Activated CD8-positive, alpha-beta memory T cell treated with anti-CD3 and anti-CD28 coated beads for 24 hours (primary cell): ENCODE data around the gene VPS37D.
"Not testable (repeated sequence)": the region's sequence is repeated elsewhere in the genome, so short reads cannot be mapped to it uniquely, and the experiment has no call there.

Experiments used
- DNase-seq: peaks from one replicate; pipeline ENCODE4 v3.0.0-alpha.2; 2020

VPS37D gene

GRCh38 chr7:73646785-73647724 lies 20.6 kb upstream of the VPS37D start:
- no peak for DNase-seq

DNA sequence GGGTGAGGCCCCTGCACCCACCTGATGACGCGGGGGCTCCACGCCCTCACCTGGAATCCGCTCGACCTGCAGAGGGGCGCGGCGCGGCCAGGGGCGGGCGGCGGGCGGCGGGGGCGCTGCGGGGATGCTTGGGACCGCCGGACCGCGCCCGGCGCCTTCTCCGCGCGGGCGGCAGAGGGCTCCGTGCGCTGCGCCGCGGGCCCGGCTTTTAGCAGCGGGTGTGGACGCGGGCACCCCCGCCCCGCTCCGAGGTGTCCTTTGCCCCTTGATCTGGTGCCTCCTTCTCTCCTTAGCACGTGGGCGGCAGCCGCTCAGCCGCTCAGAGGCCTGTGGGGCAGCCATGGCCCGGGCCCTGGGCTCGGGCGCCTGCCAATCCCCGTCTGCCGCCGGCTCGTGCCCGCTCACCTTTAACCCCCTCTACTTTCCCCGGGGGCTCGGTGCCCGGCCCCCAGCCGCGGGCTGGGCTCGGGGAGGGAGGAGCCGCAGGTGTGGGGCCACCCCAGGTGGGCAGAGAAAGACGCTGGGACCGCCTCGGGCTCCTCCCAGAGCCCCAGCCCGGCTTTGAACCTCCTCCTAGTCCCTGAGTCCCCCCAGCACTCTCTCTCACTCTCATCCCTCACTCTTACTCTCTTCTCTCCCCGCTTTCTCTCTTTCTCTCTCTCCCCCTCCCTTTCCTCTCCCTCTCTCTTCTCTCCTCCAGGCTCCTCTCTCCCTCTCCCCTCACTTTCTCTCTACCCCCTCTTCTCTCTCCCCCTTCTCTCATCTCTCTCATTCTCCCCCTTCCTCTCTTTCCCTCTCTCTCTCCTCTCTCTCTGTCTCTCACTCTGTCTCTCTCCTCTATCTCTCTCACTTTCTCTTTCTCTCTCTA lies 19.7 kb upstream of the VPS37D start:
- DNase-seq = peak; percentile 68

DNA sequence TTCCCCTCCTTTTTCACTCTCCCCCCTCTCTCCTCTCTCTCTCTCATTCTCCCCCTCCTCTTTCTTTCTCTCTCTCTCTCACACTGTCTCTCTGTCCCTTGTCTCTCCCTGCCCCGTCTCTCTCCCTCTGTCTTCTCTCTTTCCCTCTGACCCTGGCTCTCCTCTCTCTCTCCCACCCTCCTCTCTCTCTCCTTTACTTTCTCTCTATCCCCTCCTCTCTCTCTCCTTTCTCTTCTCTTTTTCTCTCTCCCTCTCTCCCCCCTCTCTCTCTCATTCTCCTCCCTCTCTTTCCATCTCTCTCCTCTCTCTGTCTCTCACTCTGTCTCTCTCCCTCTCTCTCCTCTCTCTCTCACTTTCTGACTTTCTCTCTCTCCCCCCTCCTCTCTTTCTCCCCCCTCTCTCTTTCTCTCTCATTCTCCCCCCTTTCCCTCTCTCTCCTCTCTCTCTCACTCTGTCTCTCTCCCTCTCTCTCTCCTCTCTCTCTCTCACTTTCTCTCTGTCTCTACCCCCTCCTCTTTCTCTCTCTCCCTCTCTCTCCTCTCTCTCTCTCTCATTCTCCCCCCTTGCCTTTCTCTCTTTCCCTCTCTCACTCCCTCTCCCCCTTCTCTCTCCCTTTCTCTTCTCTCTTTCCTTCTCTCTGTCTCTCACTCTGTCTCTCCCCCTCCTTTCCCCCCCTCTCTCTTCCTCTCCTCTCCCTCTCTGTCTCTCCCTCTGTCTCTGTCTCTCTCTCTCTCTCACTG lies 18.9 kb upstream of the VPS37D start:
- DNase-seq = no peak

DNA sequence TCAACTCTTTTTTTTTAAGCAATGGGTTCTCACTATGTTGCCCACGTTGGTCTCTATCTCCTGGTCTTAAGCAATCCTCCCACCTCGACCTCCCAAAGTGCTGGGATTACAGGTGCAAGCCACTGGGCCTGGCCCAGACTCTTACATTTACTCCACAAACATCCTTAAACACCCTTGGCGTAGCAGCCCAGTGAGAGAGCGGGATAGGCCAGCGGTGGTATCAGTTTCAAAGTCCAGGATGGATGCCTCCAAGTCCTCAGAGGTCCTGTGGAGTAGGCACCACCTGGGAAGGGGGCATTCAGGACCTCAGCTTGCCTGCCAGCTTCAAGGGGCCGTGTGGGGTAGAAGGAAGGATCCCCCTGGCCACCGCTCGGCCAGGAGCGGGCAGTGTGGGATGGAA lies 18.1 kb upstream of the VPS37D start:
- DNase-seq = no peak

- DNase-seq = no peak
These were observed 17.1 kb upstream of the VPS37D start for GRCh38 chr7:73650524-73650923.

GRCh38 chr7:73652541-73652949 lies 15.1 kb upstream of the VPS37D start:
- DNase-seq = no peak

DNA sequence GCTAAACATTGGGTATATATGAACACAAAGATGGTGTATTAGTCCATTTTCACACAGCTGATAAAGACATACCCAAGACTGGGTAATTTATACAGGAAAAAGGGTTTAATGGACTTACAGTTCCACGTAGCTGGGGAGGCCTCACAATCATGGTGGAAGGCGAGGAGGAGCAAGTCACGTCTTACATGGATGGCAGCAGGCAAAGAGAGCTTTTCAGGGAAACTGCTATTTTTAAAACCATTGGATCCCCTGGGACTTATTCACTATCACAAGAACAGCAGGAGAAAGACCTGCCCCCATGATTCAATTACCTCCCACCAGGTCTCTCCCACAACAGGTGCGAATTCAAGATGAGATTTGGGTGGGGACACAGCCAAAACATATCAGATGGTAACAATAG lies 12.3 kb upstream of the VPS37D start:
- DNase-seq = not testable (repeated sequence)

DNA sequence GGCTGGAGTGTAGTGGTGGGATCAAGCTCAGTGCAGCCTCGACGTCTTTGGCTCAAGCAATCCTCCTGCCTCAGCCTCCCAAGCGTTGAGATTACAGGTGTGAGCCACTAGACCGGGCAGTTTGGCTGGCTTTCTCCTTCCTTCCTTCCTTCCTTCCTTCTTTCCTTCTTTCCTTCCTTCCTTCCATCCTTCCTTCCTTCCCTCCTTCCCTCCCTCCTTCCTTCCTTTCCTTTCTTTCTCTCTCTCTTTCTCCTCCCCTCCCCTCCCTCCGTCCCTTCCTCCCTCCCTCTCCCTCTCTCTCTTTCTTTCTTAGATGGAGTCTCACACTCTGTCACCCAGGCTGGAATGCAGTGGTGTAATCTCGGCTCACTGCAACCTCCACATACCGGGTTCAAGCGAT lies 7.6 kb upstream of the VPS37D start:
- no peak for DNase-seq

- DNase-seq = not testable (repeated sequence)
These were observed 7.0 kb upstream of the VPS37D start for GRCh38 chr7:73660594-73660993.

- DNase-seq = no peak
These were observed 4.6 kb upstream of the VPS37D start for GRCh38 chr7:73663033-73663432.

GRCh38 chr7:73668103-73668885 lies 663 bp downstream of the VPS37D start:
- DNase-seq = no peak

DNA sequence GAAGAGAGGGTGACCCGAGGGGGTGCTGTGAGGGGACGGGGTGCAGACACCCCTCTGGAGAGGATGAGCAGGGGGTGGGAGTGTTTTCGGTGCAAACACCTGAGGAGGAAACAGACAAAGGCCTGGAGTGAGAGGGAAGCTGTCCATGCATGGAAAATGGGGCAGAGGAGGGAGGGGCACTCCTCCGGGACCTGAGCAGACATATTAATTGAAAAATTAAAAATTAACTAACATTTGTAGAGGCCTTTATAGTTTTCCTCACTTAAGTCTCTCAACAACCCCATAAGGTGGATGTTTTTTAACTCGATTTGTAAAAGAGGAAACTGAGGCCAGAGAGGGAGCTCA lies 1.2 kb downstream of the VPS37D start:
- no peak for DNase-seq

DNA sequence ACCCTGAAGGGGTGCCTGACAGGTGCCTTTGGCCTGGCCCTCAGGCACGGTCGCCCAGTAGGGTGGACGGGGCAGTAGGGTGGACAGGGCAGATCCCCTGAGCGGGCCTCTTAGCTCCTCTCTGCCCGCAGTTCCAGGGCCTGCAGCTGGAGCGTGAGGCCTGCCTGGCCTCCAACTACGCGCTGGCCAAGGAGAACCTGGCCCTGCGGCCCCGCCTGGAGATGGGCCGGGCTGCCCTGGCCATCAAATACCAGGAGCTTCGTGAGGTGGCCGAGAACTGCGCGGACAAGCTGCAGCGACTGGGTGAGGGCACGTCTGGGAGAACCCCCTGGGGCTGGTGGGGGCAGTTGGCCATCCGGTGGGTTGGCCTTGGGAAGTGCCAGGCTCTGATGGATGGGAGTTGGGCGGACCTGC lies 1.7 kb downstream of the VPS37D start:
- no peak for DNase-seq

GRCh38 chr7:73669858-73670385 lies 2.3 kb downstream of the VPS37D start:
- no peak for DNase-seq

DNA sequence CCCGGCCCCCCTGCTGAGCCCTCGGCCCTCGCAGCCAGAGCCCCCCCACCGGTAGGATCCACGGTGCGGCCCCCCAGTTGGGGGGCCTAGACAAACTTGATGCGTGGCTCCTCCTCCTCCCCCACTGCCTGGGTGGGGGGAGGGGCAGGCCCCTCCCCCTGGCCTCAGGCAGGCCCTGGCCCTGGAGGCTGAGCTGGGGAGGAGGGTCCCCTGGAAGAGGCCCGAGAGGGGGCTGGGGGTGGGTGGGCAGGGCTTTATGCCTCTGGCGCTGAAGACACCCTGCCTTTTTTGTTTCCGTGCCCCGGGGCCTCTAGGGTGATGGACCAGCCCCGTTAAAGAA lies 3.7 kb downstream of the VPS37D start:
- DNase-seq = no peak

DNA sequence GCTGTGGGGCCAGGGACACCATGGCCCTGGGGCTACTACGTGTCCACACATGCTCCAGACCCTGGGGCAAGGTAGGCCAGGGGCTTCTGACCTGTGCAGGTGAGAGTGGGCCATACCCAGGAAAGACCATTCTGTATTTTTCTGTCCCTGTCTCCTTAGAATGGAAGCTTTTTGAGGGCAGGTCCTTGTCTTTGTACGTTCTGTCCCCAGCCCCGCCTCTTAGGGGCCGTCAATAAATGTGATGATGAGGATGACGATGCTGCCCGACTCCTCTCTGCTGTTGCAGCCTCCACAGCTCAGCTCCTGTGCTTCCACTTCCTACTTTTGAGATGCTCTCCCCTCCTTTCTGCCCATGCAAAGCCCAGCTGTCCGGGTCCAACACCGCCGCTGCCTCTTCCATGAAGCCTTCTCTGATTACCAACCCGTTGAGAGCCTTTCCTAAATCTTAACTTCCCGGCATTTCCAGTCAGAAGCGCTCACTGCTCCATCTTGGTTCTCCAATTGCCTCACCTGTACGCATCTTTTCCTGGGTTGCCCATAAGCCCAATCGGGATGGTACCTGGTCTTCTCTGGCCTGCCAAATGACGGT lies 4.3 kb downstream of the VPS37D start:
- DNase-seq = no peak

- no peak for DNase-seq
These were observed 7.0 kb downstream of the VPS37D start for GRCh38 chr7:73674468-73675124.

DNA sequence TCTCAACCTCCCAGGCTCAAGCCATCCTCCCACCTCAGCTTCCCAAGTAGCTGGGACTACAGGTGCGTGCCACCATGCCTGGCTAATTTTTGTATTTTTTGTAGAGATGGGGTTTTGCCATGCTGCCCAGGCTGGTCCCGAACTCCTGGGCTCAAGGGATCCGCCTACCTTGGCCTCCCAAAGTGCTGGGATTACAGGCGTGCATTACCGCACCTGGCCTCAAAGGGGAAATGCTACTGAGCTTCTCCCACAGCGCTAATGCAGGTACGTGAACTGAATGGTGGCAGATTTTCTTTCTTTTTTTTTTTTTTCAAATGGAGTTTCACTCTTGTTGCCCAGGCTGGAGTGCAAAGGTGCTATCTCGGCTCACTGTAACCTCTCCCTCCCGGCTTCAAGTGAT lies 8.4 kb downstream of the VPS37D start:
- not testable (repeated sequence) for DNase-seq

- no peak for DNase-seq
These were observed 11.2 kb downstream of the VPS37D start for GRCh38 chr7:73678862-73679261.

- no peak for DNase-seq
These were observed 12.1 kb downstream of the VPS37D start for GRCh38 chr7:73679709-73680108.

DNA sequence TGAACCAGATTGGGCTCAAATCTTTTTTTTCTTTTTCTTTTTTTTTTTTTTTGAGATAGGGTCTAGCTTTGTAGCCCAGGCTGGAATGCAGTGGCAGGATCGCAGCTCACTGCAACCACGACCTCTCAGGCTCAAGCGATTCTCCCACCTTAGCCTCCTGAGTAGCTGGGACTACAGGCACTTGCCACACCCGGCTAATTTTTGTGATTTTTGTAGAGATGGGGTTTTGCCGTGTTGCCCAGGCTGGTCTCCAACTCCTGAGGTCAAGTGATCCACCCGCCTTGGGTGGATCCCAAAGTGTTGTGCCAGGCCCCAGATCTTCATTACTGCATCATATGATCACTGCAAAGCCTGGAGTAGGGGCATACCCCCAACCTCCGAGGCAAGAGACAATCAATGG lies 12.9 kb downstream of the VPS37D start:
- DNase-seq = no peak
